T-helper 2 cell (primary cell): ENCODE measurements around the gene LRP1-AS.

Experiments
- DNase-seq, 5 experiments: peaks; one replicate each; pipeline versions ENCODE4 v3.0.0 to v3.0.0-alpha.2; 2012 to 2022
- total RNA-seq, 2 donors: gene quantifications; one replicate each; lab custom pipeline; 2026; lab: John Stamatoyannopoulos, UW

LRP1-AS gene
- total RNA-seq: 0 reads per million in 2 donors

DNA sequence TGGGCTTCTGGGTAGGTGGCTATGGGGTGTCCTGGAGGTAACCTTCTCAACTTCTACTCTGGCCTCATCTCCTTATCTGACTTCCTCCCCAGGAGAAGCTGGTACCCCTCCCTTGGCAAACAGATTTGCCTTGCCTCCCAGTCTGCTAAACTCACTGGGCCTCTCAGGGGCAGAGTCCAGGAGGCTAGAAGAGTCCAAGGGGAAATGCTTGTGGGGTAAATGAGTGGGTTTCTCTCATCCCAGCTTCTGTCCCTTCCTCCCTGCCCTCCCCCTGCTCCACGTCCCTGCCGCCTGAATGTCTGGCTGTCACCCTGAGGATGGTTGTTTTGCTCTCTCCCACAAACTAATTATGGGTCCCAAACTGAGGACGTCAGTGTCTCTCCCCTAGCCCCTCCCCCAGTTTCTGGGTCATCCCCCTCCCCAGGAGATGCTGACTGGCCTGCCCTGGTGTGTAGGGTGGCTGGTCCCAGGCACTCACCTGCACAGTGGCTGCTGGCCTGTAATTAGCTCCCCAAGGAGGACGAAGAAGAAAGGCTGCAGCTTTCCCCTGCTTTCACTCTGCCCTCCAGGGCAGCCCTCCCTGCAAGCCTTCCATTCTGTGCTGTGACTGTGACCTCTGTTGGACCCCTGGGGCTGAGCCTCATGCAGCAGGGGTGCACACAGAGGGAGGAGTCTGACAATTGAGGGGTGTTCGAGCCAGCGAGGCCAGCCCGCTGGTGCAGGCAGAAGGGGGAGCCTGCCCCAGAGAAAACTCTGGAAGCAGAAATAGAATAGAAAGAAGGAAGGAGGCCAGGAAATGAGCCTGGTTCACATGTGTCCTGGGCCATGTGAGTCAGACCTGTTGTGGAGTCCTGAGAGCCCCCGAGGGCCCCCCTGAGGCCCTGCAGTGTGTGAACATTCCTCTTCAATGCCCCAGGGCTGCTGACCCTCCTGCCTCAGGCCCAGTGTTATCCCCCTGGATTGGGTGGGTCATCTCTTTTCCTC, at the start of gene LRP1-AS:
LRP1-AS (minus strand) TSS at position 659 of the 984 bp plus-strand sequence.
- DNase-seq: no peak

DNA sequence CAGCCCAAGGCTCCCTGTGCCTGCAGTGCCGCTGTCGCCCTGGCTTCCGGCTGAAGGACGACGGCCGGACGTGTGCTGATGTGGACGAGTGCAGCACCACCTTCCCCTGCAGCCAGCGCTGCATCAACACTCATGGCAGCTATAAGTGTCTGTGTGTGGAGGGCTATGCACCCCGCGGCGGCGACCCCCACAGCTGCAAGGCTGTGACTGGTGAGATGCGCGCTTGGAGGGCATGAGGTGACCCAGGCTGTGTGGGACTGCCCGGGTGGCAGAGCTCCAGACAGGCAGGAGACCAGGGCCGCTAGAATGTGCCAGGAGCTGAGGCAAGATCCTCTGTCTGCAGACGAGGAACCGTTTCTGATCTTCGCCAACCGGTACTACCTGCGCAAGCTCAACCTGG, 49.5 kb upstream of the LRP1-AS start:
- no peak for DNase-seq

DNA sequence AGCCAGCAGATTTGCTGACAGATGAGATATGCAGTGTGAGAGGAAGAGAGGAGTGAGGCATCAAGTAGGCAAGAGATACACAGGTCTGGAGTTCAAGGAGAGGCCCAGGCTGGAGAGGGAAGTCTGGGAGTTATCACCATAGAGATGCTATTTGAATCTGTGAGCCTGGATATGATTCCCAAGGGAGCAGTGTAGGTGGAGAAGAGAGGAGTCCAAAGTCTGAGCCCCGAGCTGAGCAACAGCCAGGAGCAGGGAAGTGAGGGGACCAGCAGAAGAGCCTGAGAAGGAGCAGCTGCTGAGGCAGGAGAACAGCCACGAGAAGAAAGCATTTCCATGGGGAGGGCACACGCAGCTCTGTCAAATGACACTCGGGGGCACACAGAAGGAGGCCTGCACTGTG, 49.0 kb upstream of the LRP1-AS start:
- DNase-seq: no peak

DNA sequence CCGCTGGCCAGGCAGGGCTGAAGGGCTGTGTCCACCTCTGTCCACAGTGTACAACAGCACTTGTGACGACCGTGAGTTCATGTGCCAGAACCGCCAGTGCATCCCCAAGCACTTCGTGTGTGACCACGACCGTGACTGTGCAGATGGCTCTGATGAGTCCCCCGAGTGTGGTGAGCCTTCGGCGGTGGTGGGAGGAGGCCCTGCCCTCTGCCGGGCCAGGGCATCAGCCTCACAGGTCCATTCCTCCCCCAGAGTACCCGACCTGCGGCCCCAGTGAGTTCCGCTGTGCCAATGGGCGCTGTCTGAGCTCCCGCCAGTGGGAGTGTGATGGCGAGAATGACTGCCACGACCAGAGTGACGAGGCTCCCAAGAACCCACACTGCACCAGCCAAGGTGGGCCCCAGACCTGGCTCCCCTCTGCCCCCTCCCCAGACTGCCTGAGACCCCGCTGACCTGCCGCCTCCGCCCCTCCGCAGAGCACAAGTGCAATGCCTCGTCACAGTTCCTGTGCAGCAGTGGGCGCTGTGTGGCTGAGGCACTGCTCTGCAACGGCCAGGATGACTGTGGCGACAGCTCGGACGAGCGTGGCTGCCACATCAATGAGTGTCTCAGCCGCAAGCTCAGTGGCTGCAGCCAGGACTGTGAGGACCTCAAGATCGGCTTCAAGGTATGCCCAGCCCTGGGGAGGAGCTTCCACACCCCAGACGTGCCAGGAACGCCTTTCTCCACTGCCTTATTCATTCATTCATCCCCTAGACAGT, 48.4 kb upstream of the LRP1-AS start:
- no peak for DNase-seq

DNA sequence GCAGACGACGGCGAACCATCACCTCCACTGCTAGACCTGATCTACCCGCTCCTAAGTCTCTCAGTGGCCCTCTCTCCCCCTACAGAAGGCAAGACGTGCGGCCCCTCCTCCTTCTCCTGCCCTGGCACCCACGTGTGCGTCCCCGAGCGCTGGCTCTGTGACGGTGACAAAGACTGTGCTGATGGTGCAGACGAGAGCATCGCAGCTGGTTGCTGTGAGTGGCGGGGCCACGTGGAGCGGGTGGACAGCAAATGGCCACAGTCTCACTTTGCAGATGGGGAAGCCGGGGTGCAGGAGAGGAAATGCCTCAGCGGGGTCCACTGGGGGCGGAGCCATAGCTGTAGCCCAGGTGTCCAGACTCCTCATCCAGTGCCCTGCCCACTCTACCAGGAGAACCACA, 47.8 kb upstream of the LRP1-AS start:
- no peak for DNase-seq

DNA sequence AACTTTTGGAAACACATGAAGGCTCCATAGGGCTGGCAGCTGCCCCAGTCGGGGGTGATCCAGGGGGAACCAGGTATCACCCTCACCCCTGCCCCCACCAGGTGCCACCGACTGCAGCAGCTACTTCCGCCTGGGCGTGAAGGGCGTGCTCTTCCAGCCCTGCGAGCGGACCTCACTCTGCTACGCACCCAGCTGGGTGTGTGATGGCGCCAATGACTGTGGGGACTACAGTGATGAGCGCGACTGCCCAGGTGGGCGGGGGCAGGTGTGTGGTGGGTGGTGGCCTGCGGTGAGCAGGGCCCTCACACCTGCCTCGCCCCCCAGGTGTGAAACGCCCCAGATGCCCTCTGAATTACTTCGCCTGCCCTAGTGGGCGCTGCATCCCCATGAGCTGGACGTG, 46.8 kb upstream of the LRP1-AS start:
- DNase-seq: no peak

DNA sequence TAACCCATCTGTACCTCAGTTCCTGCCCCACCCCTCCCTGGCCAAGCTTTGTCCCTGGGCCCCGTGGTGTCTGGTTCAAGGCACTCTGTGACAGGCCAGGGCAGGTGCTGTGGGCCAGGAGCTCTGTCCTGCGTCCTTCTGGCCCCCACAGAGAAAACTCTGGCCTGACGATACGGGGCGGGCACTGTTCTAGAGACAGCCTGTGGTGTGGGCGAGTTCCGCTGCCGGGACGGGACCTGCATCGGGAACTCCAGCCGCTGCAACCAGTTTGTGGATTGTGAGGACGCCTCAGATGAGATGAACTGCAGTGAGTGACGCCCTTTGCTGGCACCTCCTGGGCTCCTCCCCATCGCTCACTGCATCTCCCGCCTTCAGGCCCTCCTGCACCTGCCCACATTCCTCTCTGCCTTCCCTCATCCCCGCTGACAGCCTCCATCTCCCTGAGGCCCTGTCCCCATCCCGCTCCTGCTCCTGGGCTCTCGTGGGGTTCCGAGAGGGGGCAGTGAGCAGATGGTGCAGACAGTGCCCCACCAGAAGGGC, 46.4 kb upstream of the LRP1-AS start:
- no peak for DNase-seq

DNA sequence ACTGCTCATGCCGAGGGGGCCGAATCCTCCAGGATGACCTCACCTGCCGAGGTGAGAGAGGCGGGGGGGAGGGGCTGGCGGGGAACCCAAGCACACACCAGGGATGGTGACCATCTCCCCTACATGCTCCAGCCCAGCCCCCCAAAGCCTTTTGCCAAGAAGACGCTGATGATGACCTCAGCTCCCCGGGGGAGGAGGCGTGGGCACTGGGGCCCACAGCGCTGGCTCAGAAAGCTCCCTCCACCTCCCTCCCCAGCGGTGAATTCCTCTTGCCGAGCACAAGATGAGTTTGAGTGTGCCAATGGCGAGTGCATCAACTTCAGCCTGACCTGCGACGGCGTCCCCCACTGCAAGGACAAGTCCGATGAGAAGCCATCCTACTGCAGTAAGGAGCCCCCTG, 45.5 kb upstream of the LRP1-AS start:
- DNase-seq: no peak

DNA sequence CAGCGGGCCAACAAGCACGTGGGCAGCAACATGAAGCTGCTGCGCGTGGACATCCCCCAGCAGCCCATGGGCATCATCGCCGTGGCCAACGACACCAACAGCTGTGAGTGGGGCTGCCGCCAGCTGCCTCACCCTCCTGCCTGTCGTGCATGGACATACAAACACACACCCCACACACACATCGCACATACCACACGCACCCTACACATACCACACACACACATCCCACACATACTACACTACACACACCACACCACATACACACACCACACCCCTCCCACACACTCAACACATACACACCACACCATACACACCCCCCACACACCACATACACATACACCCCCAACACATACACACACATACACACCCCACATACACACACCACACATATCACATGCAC, 44.0 kb upstream of the LRP1-AS start:
- DNase-seq: no peak

DNA sequence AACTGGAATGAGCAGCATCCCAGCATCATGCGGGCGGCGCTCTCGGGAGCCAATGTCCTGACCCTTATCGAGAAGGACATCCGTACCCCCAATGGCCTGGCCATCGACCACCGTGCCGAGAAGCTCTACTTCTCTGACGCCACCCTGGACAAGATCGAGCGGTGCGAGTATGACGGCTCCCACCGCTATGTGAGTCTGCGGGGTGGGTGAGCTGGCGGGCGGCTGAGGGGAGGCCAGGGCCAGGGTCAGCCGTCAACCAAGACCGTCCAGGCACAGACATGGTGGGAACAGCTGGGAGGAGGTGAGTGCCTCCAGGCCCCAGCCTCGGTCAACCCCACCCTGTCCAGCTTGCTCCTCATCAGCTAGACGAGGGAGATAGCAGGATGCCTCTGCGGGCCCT, 43.4 kb upstream of the LRP1-AS start:
- DNase-seq: no peak

DNA sequence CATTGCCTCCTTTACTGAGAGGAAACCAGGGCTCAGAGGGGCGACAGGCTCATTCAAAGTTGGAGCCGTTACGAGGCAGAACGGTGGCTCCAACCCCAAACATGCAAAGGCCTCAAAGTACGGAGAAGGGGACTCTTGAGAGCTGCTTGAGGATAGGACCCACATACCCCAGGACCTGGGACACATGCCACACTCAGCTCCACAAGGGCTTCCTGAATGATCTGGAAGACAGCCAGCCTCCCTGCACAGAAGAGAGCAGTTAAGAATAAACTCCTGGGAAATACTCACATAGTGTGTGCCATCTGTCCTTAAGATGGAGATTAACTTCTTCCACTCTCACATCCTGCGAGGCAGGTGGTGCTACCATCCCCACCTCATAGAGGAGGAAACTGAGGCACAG, 42.6 kb upstream of the LRP1-AS start:
- no peak for DNase-seq

DNA sequence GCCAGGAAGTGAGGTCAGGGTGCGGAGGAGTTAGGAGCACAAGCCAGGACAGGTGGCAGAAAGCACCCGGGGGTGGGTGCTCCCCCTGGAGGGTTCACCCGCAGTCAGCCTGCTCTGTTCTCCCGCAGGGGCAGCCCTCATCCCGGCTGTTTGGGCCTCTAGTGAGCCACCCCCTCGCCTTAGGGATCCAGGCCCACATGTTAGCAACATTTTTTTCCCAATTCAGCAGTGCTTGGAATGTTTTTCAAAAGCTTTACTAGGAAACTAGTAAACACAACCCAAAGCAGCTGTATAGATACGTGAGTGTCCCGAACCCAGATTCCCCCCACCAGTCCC, 40.6 kb upstream of the LRP1-AS start:
- no peak for DNase-seq

DNA sequence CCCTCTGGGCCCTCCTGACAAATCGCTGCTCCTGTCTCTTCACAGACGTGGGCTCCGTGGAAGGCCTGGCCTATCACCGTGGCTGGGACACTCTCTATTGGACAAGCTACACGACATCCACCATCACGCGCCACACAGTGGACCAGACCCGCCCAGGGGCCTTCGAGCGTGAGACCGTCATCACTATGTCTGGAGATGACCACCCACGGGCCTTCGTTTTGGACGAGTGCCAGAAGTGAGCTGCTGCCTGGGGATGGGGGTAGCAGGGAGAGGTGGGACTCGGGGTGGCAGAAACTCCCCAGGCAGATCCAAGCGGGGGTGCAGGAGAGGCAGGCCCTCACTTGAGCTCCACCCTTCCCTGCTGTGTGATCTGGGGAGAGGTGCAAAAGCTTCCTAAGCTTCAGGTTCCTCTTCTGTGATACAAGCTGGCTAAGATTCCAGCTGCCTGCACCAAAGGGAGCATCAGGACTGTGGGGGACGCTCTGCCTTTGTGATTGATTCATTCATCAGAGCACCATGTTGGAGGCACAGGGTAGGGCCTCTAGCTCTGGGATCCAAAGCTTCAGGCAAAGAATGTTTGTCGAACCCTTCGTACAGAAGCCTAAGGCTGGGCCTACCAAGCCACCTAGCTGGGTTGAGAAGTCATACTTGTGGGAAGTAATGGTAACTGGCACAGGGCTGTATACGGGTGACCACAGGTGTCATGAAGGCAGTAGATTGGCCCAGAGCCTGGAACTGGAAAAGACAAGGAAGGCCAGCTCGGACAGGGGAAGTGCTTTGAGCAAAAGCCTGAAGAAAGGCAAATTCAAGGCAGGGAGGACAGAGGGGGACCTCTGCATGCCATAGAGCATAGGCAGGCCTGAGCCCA, 40.0 kb upstream of the LRP1-AS start:
- no peak for DNase-seq

DNA sequence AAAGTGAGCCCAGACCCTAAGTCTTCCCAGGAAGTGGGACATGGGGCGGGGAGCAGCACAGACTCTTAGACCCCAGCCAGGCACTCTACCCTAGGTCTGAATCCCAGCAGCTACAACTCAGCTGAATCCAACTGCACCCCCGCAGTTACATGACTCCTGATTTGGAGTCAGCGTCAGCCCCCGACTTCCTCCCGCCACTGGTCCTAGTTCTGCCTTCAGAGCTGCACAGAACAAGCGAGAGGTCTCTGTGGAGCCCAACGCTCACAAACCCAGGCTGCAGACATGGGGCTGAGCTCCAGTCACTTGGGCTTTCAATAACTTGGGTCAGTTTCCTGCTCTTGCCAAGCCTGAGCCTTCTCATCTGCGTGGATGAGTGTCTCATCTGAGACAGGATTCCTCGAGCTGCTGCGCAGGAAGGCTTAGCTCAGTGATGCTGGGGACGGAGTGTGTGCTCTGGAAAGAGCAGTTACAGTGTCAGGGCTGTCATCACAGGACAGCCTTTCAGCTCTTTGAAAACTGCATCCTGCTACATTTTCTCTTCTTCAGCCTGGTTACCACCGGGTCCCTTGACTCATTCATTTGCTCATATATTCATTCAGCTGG, 38.6 kb upstream of the LRP1-AS start:
- DNase-seq: no peak

DNA sequence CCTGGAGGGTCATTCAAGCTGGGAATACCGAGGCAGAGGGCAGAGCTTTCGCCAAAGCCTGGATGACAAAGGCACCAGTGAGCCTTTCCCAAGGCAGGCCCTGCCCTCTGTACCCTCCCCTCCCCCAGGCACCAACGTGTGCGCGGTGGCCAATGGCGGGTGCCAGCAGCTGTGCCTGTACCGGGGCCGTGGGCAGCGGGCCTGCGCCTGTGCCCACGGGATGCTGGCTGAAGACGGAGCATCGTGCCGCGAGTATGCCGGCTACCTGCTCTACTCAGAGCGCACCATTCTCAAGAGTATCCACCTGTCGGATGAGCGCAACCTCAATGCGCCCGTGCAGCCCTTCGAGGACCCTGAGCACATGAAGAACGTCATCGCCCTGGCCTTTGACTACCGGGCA, 38.0 kb upstream of the LRP1-AS start:
- DNase-seq: no peak

DNA sequence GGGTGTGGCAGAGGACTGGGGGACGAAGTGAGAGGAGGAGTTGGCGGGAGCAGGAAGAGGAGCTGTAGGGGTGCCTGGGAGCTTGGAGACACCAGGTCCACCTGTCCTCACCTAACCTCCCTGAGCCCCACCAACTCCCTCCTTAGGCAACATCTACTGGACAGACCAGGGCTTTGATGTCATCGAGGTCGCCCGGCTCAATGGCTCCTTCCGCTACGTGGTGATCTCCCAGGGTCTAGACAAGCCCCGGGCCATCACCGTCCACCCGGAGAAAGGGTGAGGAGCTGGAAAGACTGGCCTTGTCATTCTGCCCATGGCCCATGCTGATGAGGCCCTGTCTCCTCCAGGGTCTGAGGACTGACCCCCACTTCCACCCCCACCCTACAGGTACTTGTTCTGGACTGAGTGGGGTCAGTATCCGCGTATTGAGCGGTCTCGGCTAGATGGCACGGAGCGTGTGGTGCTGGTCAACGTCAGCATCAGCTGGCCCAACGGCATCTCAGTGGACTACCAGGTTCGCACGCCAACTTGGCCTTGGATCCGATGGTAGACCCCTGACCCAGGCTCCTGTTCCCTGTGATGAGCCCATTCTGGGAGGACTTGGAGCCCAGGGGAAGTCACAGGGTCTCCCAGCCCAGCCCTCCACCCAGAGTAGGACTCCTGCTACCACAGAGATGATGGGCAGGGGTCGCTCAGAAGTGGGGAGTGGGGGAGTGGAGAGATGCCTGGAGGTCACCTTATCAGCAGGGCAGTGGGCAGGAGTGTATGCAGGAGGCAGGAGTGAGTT, 36.7 kb upstream of the LRP1-AS start:
- DNase-seq: no peak

DNA sequence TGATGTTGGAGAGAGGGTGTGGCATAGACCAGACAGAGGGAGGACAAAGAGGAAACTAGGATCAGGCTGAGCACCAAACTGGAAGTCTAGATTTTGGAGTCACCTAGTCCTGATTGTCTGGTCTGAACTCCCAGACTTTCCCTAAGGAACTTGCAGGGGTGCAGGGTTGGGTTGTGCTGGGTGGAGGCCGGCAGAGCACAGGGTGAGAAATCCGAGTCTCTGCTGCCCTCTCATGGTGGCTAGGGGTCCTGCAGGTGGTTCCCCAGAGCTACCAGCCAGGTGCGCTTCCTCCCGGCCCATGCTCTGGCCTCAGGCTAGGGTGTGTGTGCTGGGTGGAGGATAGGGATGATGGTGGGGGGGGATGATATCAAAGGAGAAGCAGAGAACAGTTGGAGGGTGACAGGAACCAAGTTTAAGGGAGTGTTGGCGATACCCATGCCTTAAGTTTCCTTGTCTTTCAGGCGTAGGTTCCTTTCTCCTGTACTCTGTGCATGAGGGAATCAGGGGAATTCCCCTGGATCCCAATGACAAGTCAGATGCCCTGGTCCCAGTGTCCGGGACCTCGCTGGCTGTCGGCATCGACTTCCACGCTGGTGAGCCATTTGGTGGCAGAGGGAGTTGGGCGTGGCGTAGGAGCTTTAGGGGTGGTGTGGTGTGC, 35.6 kb upstream of the LRP1-AS start:
- peak; percentile 50 to 74 (median 64) for DNase-seq

DNA sequence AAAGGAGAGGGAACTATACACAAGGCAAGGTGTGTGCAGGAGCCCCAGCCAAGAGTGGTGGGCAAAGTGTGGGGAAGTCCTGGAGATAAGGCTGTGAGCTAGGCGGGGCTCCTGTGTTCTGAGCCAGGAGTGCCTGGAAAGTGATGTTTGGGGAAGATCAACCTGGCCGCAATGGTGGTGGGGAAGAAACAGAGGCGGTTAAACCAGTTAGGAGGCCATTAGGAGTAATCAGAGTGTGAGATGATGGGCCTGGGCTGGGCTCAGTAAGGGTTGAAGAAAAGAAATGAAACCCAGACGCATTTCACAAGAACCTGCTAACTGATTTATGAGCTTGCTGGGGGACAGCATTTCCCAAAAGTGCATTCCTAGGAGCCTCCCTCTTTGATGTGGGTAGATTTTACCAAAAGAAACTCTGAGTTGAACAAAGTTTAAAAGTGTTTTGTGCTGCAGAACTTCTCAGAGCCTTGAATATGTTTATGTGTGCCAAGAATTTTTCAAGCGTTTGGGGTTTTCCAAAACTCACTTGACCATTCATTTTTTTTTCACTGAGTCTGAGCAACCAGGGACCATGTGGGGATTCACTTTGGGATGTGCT, 34.2 kb upstream of the LRP1-AS start:
- no peak for DNase-seq

DNA sequence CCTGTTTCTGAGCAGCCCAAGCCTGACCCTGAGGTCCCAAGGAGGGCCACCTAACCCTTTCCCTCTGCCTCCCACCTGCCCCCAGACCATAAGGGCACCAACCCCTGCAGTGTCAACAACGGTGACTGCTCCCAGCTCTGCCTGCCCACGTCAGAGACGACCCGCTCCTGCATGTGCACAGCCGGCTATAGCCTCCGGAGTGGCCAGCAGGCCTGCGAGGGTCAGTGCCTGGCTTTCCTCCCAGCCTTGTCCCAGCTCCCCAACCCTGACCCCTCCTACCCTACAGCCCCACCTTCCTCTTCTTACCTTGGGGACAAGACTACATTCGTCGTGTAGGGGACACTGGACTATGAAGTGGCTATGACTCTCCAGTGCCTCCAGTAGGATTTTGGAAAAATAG, 33.7 kb upstream of the LRP1-AS start:
- DNase-seq: no peak

DNA sequence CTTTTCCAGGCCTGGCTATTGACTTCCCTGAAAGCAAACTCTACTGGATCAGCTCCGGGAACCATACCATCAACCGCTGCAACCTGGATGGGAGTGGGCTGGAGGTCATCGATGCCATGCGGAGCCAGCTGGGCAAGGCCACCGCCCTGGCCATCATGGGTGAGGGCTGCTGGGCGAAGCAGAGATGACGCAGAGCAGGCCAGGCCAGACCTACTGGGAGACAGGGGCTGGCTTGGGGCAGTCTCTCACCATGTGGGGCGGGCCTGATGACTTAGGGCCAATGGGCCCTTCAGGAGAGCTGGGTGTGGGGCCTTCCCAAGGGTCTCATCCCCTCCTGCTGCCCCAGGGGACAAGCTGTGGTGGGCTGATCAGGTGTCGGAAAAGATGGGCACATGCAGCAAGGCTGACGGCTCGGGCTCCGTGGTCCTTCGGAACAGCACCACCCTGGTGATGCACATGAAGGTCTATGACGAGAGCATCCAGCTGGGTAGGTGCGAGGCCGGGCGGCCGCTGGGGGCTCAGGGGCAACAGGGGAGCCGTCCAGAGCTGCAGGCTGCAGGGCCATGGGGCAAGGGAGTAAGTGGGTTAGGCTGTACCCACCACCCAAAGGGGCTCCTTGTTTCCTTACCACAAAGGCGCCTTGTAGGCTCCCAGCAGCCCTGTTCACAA, 33.0 kb upstream of the LRP1-AS start:
- DNase-seq: no peak
